K562 (cell line): ENCODE data around the gene DGLUCY.

Experiments used
- HDAC6 ChIP-seq: IDR thresholded peaks from 2 replicates; pipeline ENCODE4 v1.6.1; 2012; ENCODE audit warnings: low read depth, mild to moderate bottlenecking, control low read depth, inconsistent platforms, low read length, moderate library complexity
- POLR2A ChIP-seq: fragments of 450-650 bp; conservative IDR thresholded peaks from 2 replicates; pipeline ENCODE4 v1.6.1; 2016
- SMC3 ChIP-seq: conservative IDR thresholded peaks from 2 replicates; pipeline ENCODE4 v1.6.1; 2011; ENCODE audit warnings: low read depth, low read length, improper control_type of control experiment; ENCODE audit not compliant: insufficient read depth
- ZNF282 ChIP-seq: sonication (generic); formaldehyde crosslinking; IDR thresholded peaks from 2 replicates; pipeline ENCODE4 v1.8.1; 2023; ENCODE audit warnings: missing genetic modification reagents

DNA sequence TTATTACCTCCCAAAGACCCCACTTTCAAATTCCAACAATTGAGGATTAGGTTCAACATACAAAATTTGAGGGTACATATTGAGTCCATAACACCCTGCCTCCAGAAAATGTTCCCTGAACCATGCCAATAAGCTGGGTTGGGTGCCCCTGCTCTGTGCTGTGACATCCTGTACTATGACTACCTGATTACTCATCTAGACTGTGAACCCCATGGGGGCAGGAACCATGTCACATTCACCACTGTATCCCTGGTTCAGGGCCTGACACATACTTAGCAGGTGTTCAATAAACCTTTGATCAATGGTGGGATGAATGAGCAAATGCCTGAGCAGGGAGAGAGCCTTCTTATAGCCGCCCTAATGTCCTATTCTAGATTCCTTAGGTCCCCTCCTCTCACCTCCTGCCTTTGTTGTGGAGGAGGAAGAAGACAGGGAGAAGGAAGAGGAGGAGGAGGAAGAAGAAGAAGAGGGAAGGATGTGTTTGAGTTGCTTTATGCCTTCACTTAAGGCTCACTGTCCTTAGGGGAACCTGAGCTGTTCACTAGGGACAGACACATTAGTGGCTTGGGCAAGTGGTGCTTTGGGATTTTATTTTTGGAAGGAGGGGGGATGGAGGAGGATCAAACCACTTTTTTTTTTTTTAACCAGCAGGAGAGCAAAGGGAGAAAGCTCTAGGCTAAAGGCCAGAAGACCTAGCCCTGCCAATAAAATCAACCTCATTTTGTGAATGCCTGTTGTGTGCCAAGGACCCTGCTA, 109.3 kb downstream of the DGLUCY start:
- TF ChIP-seq POLR2A, result no peak
- no peak for TF ChIP-seq ZNF282
- TF ChIP-seq SMC3, result no peak
- TF ChIP-seq HDAC6, result no peak
